Neural crest cell (in vitro differentiated cells): ENCODE results near the gene TMEM175. TPM values are rescaled to one million over a fixed set of nuclear protein-coding genes. Genes with fewer than 3 reads are reported as not detected.
A peak's percentile ranks its signal among the peaks of the same experiment; 100 is the strongest.

Experiments used
- DNase-seq: peaks from one replicate; pipeline ENCODE4 v3.0.0; 2021; ENCODE audit warnings: low read depth, mixed read lengths, low spot score
- H3K27ac Mint-ChIP-seq: one replicate; pipeline ENCODE4 v1.8.0; 2021; ENCODE audit warnings: mild to moderate bottlenecking, mixed read lengths; ENCODE audit not compliant: unreplicated experiment
- H3K27me3 Mint-ChIP-seq: 2 replicates; pipeline ENCODE4 v1.8.0; 2021; ENCODE audit warnings: low read depth, mild to moderate bottlenecking, mixed read lengths
- H3K36me3 Mint-ChIP-seq: 2 replicates; pipeline ENCODE4 v1.8.0; 2021; ENCODE audit warnings: low read depth, mild to moderate bottlenecking, mixed read lengths
- H3K4me1 Mint-ChIP-seq: 2 replicates; pipeline ENCODE4 v1.8.0; 2021; ENCODE audit warnings: mixed read lengths
- H3K4me3 Mint-ChIP-seq: one replicate; pipeline ENCODE4 v1.8.0; 2021; ENCODE audit warnings: mild to moderate bottlenecking, mixed read lengths
- H3K9me3 Mint-ChIP-seq: 2 replicates; pipeline ENCODE4 v1.8.0; 2021; ENCODE audit warnings: mixed read lengths
- CTCF ChIP-seq: fragments of 200-600 bp; sonication (generic); conservative IDR thresholded peaks from 2 replicates; pipeline ENCODE4 v1.5.0; 2021; ENCODE audit warnings: antibody characterized with exemption, mild to moderate bottlenecking
- long read RNA-seq: library from polyadenylated mRNA; unstranded; transcript quantifications from one replicate; pipeline ENCODE4 v2.0.0, GENCODE V29; 2020
- total RNA-seq: library from RNA; stranded (reverse); gene quantifications from 2 replicates; pipeline ENCODE4 v1.2.1, GENCODE V29; 2021

Gene TMEM175
- total RNA-seq, result 15.2 and 22.1 TPM in 2 replicates
- long read RNA-seq, partial matches to known transcripts, result 0 of 2 reads
- long read RNA-seq, other reads (novel, unspliced or antisense), result 1 of 2 reads

- H3K36me3 Mint-ChIP-seq, result no peaks in the 10 kb centered on the region
- H3K4me3 Mint-ChIP-seq, result peak within 1 kb of the TSS; percentile 96
- peak; percentile 8 for TF ChIP-seq CTCF
- DNase-seq, result peak; percentile 94
- no peaks in the 10 kb centered on the region for H3K27me3 Mint-ChIP-seq
- H3K27ac Mint-ChIP-seq, result peak within 1 kb of the TSS; percentile 87
- H3K4me1 Mint-ChIP-seq, result peaks cover 25% of the 10 kb centered on the region
- no peaks in the 10 kb centered on the region for H3K9me3 Mint-ChIP-seq
Measured at GRCh38 chr4:931960-932712, at the start of gene TMEM175, which contains the start of gene GAK. TSS of gene TMEM175 (plus strand) at chr4:932460. CDS start at chr4:947740, 15,280 bp downstream. TSS of gene GAK (minus strand) at chr4:932316. CDS start at chr4:932187, 129 bp downstream.

- peak overlapping the region; percentile 27 for H3K27ac Mint-ChIP-seq
- peaks cover 14% of the 10 kb centered on the region for H3K36me3 Mint-ChIP-seq
- H3K9me3 Mint-ChIP-seq, result peaks cover 3% of the 10 kb centered on the region
- no peaks in the 10 kb centered on the region for H3K27me3 Mint-ChIP-seq
- DNase-seq, result no peak
- no peaks in the 10 kb centered on the region for H3K4me1 Mint-ChIP-seq
- TF ChIP-seq CTCF, result no peak
- H3K4me3 Mint-ChIP-seq, result no peak overlapping the region
Measured at GRCh38 chr4:882646-883045, 49.6 kb upstream of the TMEM175 start.

- no peak for TF ChIP-seq CTCF
Measured at GRCh38 chr4:883377-884095, 48.7 kb upstream of the TMEM175 start.

GRCh38 chr4:884259-884658 is 48.0 kb upstream of the TMEM175 start:
- Mint-ChIP-seq H3K27ac (no peak overlapping the region), H3K27me3 (no peaks in the 10 kb centered on the region), H3K36me3 (peaks cover 18% of the 10 kb centered on the region), H3K4me3 (no peak overlapping the region), H3K9me3 (peaks cover 5% of the 10 kb centered on the region), H3K4me1 (no peaks in the 10 kb centered on the region)
- no peak for DNase-seq
- TF ChIP-seq CTCF, result no peak

More at GRCh38 chr4:883377-884095, 48.7 kb upstream of the TMEM175 start:
- H3K4me1 Mint-ChIP-seq, result no peaks in the 10 kb centered on the region
- H3K27me3 Mint-ChIP-seq, result no peaks in the 10 kb centered on the region
- peaks cover 5% of the 10 kb centered on the region for H3K9me3 Mint-ChIP-seq
- H3K4me3 Mint-ChIP-seq, result no peak overlapping the region
- DNase-seq, result no peak
- no peak overlapping the region for H3K27ac Mint-ChIP-seq
- peaks cover 18% of the 10 kb centered on the region for H3K36me3 Mint-ChIP-seq

- no peak overlapping the region for H3K4me3 Mint-ChIP-seq
- no peak for DNase-seq
- H3K4me1 Mint-ChIP-seq, result no peaks in the 10 kb centered on the region
- no peaks in the 10 kb centered on the region for H3K27me3 Mint-ChIP-seq
- peaks cover 5% of the 10 kb centered on the region for H3K9me3 Mint-ChIP-seq
- TF ChIP-seq CTCF, result no peak
- peaks cover 14% of the 10 kb centered on the region for H3K36me3 Mint-ChIP-seq
- no peak overlapping the region for H3K27ac Mint-ChIP-seq
Measured at GRCh38 chr4:884896-885295, 47.4 kb upstream of the TMEM175 start.
